HG02623 (cell line): Measurements from ENCODE around the gene FAM78B.

Experiments used
- ATAC-seq: cut with Tn5 transposase; IDR thresholded peaks from one replicate; pipeline ENCODE4 v1.9.1; 2021; ENCODE audit warnings: moderate library complexity; ENCODE audit not compliant: unreplicated experiment

Gene FAM78B

GRCh38 chr1:166122873-166123466, 43.8 kb downstream of the FAM78B start:
- ATAC-seq, result no peak

GRCh38 chr1:166121010-166121409, 45.8 kb downstream of the FAM78B start:
- no peak for ATAC-seq

GRCh38 chr1:166120281-166120680, 46.5 kb downstream of the FAM78B start:
- no peak for ATAC-seq

- no peak for ATAC-seq
Measured at GRCh38 chr1:166119471-166119965, 47.3 kb downstream of the FAM78B start.

- no peak for ATAC-seq
Measured at GRCh38 chr1:166117776-166118175, 49.0 kb downstream of the FAM78B start.

- ATAC-seq, result no peak
Measured at GRCh38 chr1:166116026-166116425, 50.8 kb downstream of the FAM78B start.

GRCh38 chr1:166114419-166114818, 52.4 kb downstream of the FAM78B start:
- ATAC-seq, result no peak

- ATAC-seq, result no peak
Measured at GRCh38 chr1:166113630-166114029, 53.2 kb downstream of the FAM78B start.

GRCh38 chr1:166113031-166113430, 53.8 kb downstream of the FAM78B start:
- ATAC-seq, result no peak

GRCh38 chr1:166112425-166112824, 54.4 kb downstream of the FAM78B start:
- no peak for ATAC-seq

- no peak for ATAC-seq
Measured at GRCh38 chr1:166111430-166111829, 55.4 kb downstream of the FAM78B start.

GRCh38 chr1:166090244-166090643, 76.6 kb downstream of the FAM78B start:
- no peak for ATAC-seq

GRCh38 chr1:166089804-166090203, 77.0 kb downstream of the FAM78B start:
- peak; percentile 48 for ATAC-seq

GRCh38 chr1:166088572-166088955, 78.2 kb downstream of the FAM78B start:
- no peak for ATAC-seq

GRCh38 chr1:166087734-166088571, 78.8 kb downstream of the FAM78B start:
- ATAC-seq, result no peak

- no peak for ATAC-seq
Measured at GRCh38 chr1:166086113-166086883, 80.5 kb downstream of the FAM78B start.

GRCh38 chr1:166084613-166085012, 82.2 kb downstream of the FAM78B start:
- no peak for ATAC-seq

- peak; percentile 61 for ATAC-seq
Measured at GRCh38 chr1:166083887-166084286, 82.9 kb downstream of the FAM78B start.

GRCh38 chr1:166082601-166083000, 84.2 kb downstream of the FAM78B start:
- no peak for ATAC-seq

- ATAC-seq, result no peak
Measured at GRCh38 chr1:166080967-166081870, 85.6 kb downstream of the FAM78B start.
